SHP77 (cell line): ENCODE data around the gene FAM170B.

Experiments used
- DNase-seq, 2 experiments: peaks; one replicate each; lab custom pipeline; 2025; lab: John Stamatoyannopoulos, UW

FAM170B gene

GRCh38 chr10:49168831-49169500 lies 35.1 kb upstream of the FAM170B start:
- DNase-seq, result no peak

GRCh38 chr10:49168171-49168540 lies 34.3 kb upstream of the FAM170B start:
- no peak for DNase-seq

- no peak for DNase-seq
Observed at GRCh38 chr10:49167425-49168170, 33.8 kb upstream of the FAM170B start.

GRCh38 chr10:49166484-49167400 lies 32.9 kb upstream of the FAM170B start:
- DNase-seq, result no peak

- DNase-seq, result no peak
Observed at GRCh38 chr10:49165821-49166483, 32.1 kb upstream of the FAM170B start.

- no peak for DNase-seq
Observed at GRCh38 chr10:49165259-49165658, 31.4 kb upstream of the FAM170B start.

GRCh38 chr10:49164559-49165188 lies 30.9 kb upstream of the FAM170B start:
- DNase-seq, result peak in 1 of 2 experiments; percentile 11

GRCh38 chr10:49163741-49164140 lies 29.9 kb upstream of the FAM170B start:
- no peak for DNase-seq

- DNase-seq, result no peak
Observed at GRCh38 chr10:49162761-49163310, 29.0 kb upstream of the FAM170B start.

- DNase-seq, result no peak
Observed at GRCh38 chr10:49162063-49162462, 28.2 kb upstream of the FAM170B start.

GRCh38 chr10:49161411-49161997 lies 27.7 kb upstream of the FAM170B start:
- DNase-seq, result no peak

GRCh38 chr10:49160814-49161213 lies 27.0 kb upstream of the FAM170B start:
- no peak for DNase-seq

GRCh38 chr10:49160110-49160509 lies 26.3 kb upstream of the FAM170B start:
- DNase-seq, result no peak

- no peak for DNase-seq
Observed at GRCh38 chr10:49158915-49159314, 25.1 kb upstream of the FAM170B start.

GRCh38 chr10:49158404-49158803 lies 24.6 kb upstream of the FAM170B start:
- DNase-seq, result no peak

GRCh38 chr10:49157229-49157628 lies 23.4 kb upstream of the FAM170B start:
- no peak for DNase-seq

GRCh38 chr10:49154641-49155040 lies 20.8 kb upstream of the FAM170B start:
- no peak for DNase-seq

GRCh38 chr10:49153971-49154370 lies 20.1 kb upstream of the FAM170B start:
- no peak for DNase-seq

- no peak for DNase-seq
Observed at GRCh38 chr10:49153115-49153514, 19.3 kb upstream of the FAM170B start.

- no peak for DNase-seq
Observed at GRCh38 chr10:49152663-49153062, 18.8 kb upstream of the FAM170B start.

GRCh38 chr10:49152037-49152436 lies 18.2 kb upstream of the FAM170B start:
- DNase-seq, result no peak
